SK-N-SH (cell line): ENCODE measurements around the gene EIF6. TPM values are rescaled to one million over a fixed set of nuclear protein-coding genes. Genes with fewer than 3 reads are reported as not detected.

Experiments
- CTCF ChIA-PET: fragments of 300-600, 350-600 bp; formaldehyde crosslinking; extraction: SDS; loops from one replicate; lab custom pipeline; 2021; lab: Yijun Ruan, JAX
- POLR2A ChIA-PET: fragments of 350-600 bp; sonication (Branson Sonifier 250); formaldehyde crosslinking; extraction: SDS; loops from one replicate; lab custom pipeline; 2020; ENCODE audit warnings: antibody characterized with exemption, inconsistent platforms; lab: Yijun Ruan, JAX
- DNase-seq: peaks from one replicate; pipeline ENCODE4 v3.0.0; 2012
- H2AFZ ChIP-seq: fragments of 200-600 bp; sonication (generic); 2 replicates; pipeline ENCODE4 v1.8.1; 2016; ENCODE audit warnings: antibody characterized with exemption, mild to moderate bottlenecking, low read depth
- H3F3A ChIP-seq: fragments of 200-600 bp; sonication (generic); replicated peaks from 2 replicates; pipeline ENCODE3; 2016; ENCODE audit warnings: antibody characterized with exemption, mild to moderate bottlenecking; ENCODE audit not compliant: insufficient read depth
- H3K27ac ChIP-seq, 2 experiments: fragments of 200-500 bp in 1 of 2; fragments of 200-600 bp in 1 of 2; sonication (Bioruptor generic) in 1 of 2; sonication (generic), shearing (Covaris generic) in 1 of 2; 2 replicates each; pipeline versions ENCODE4 v1.5.1 to v1.6.1; 2014 to 2016; ENCODE audit warnings: low read depth in 2 of 2, inconsistent platforms in 1 of 2, low read length in 1 of 2, mild to moderate bottlenecking in 1 of 2, mixed read lengths in 1 of 2
- H3K27me3 ChIP-seq: fragments of 200-600 bp; sonication (generic), shearing (Covaris generic); 2 replicates; pipeline ENCODE4 v1.6.1; 2016; ENCODE audit warnings: mixed run types; ENCODE audit not compliant: insufficient read depth
- H3K36me3 ChIP-seq, 2 experiments: fragments of 200-500 bp in 1 of 2; fragments of 200-600 bp in 1 of 2; sonication (Bioruptor generic) in 1 of 2; sonication (generic) in 1 of 2; replicated peaks in 1 of 2; 2 replicates each; pipeline versions ENCODE3 to v1.5.1; 2014 to 2016; ENCODE audit warnings: low read length in 1 of 2, mild to moderate bottlenecking in 1 of 2; ENCODE audit not compliant: insufficient read depth in 2 of 2, control insufficient read depth in 1 of 2
- H3K4me1 ChIP-seq, 2 experiments: fragments of 200-500 bp in 1 of 2; fragments of 200-600 bp in 1 of 2; sonication (Bioruptor generic) in 1 of 2; sonication (generic), shearing (Covaris generic) in 1 of 2; 2 replicates each; pipeline versions ENCODE4 v1.5.1 to v1.6.1; 2014 to 2016; ENCODE audit warnings: low read depth in 1 of 2, low read length in 1 of 2, mixed run types in 1 of 2; ENCODE audit not compliant: insufficient read depth in 2 of 2, control insufficient read depth in 1 of 2
- H3K4me2 ChIP-seq: fragments of 200-600 bp; sonication (generic), shearing (Covaris generic); 2 replicates; pipeline ENCODE4 v1.6.1; 2017; ENCODE audit warnings: mixed run types
- H3K4me3 ChIP-seq, 2 experiments: fragments of 200-500 bp in 1 of 2; fragments of 200-600 bp in 1 of 2; sonication (Bioruptor generic) in 1 of 2; sonication (generic), shearing (Covaris generic) in 1 of 2; 2 replicates each; pipeline versions ENCODE4 v1.5.1 to v1.8.1; 2014 to 2016; ENCODE audit warnings: low read depth in 2 of 2, inconsistent platforms in 1 of 2, low read length in 1 of 2, mild to moderate bottlenecking in 1 of 2, mixed read lengths in 1 of 2, moderate library complexity in 1 of 2
- H3K79me2 ChIP-seq: fragments of 200-600 bp; sonication (generic); 2 replicates; pipeline ENCODE4 v1.8.1; 2017; ENCODE audit warnings: mild to moderate bottlenecking; ENCODE audit not compliant: insufficient read depth
- H3K9ac ChIP-seq: fragments of 200-600 bp; sonication (generic); 2 replicates; pipeline ENCODE4 v1.6.1; 2017; ENCODE audit warnings: mixed run types
- H3K9me2 ChIP-seq: fragments of 200-600 bp; sonication (generic); 2 replicates; pipeline ENCODE4 v1.6.1; 2017; ENCODE audit warnings: mixed run types
- H3K9me3 ChIP-seq: fragments of 200-600 bp; sonication (generic); 2 replicates; pipeline ENCODE4 v1.6.1; 2017; ENCODE audit warnings: mixed run types, mild to moderate bottlenecking, moderate library complexity
- H4K20me1 ChIP-seq: fragments of 200-600 bp; sonication (generic); 2 replicates; pipeline ENCODE4 v1.6.1; 2017; ENCODE audit warnings: mild to moderate bottlenecking, mixed run types; ENCODE audit not compliant: insufficient read depth
- CHD2 ChIP-seq: fragments of 150-350 bp; IDR thresholded peaks from 2 replicates; pipeline ENCODE4 v1.6.1; 2018; ENCODE audit warnings: low read length; ENCODE audit not compliant: partially characterized antibody
- FOSL2 ChIP-seq: IDR thresholded peaks from 2 replicates; pipeline ENCODE4 v1.4.0; 2012; ENCODE audit warnings: low read depth, mild to moderate bottlenecking, moderate library complexity, borderline replicate concordance
- FOXJ3 ChIP-seq: sonication (generic); formaldehyde crosslinking; IDR thresholded peaks from 2 replicates; pipeline ENCODE4 v1.5.1; 2020; ENCODE audit warnings: mild to moderate bottlenecking, missing genetic modification reagents
- GABPA ChIP-seq: IDR thresholded peaks from 2 replicates; pipeline ENCODE4 v1.4.0; 2012; ENCODE audit warnings: low read depth, mild to moderate bottlenecking
- IRF3 ChIP-seq: fragments of 150-350 bp; IDR thresholded peaks from 2 replicates; pipeline ENCODE4 v1.6.1; 2016; ENCODE audit warnings: mild to moderate bottlenecking, low read depth, low read length
- MAX ChIP-seq: IDR thresholded peaks from 2 replicates; pipeline ENCODE4 v1.4.0; 2012; ENCODE audit warnings: low read depth
- MEF2A ChIP-seq: IDR thresholded peaks from 2 replicates; pipeline ENCODE4 v1.4.0; 2012; ENCODE audit warnings: low read depth, borderline replicate concordance
- MXI1 ChIP-seq: IDR thresholded peaks from 2 replicates; pipeline ENCODE4 v1.6.1; 2012; ENCODE audit warnings: mild to moderate bottlenecking, low read depth, low read length, improper control_type of control experiment
- NFIC ChIP-seq: IDR thresholded peaks from 2 replicates; pipeline ENCODE4 v1.4.0; 2012; ENCODE audit warnings: borderline replicate concordance
- NRF1 ChIP-seq: IDR thresholded peaks from 2 replicates; pipeline ENCODE4 v1.6.1; 2012; ENCODE audit warnings: low read depth, mild to moderate bottlenecking, low read length
- RAD21 ChIP-seq: IDR thresholded peaks from 2 replicates; pipeline ENCODE4 v1.6.1; 2012; ENCODE audit warnings: mild to moderate bottlenecking, low read length
- RXRA ChIP-seq: IDR thresholded peaks from 2 replicates; pipeline ENCODE4 v1.4.0; 2012; ENCODE audit warnings: low read depth, mild to moderate bottlenecking, borderline replicate concordance
- TCF12 ChIP-seq: IDR thresholded peaks from 2 replicates; pipeline ENCODE4 v1.4.0; 2012
- USF1 ChIP-seq: IDR thresholded peaks from 2 replicates; pipeline ENCODE4 v1.4.0; 2012; ENCODE audit warnings: low read depth, borderline replicate concordance
- YY1 ChIP-seq: IDR thresholded peaks from 2 replicates; pipeline ENCODE4 v1.4.0; 2012; ENCODE audit warnings: low read depth, mild to moderate bottlenecking
- WGBS: methylation state at CpG from one replicate; pipeline ENCODE4 v1.1.6; 2017; ENCODE audit warnings: low lambda C conversion rate; 5-methylcytosine and 5-hydroxymethylcytosine counted together
- polyA plus RNA-seq, 3 experiments: library from polyadenylated mRNA; depleted of rRNA; stranded (reverse); fragments of >200 nt; gene quantifications; 2 replicates each; pipeline ENCODE4 v1.2.3, GENCODE V29; 2012

The EIF6 gene
- polyA plus RNA-seq, 1 of the 3 experiments (the other 2 are of a cell fraction) = 356 TPM

GRCh38 chr20:35311822-35312221 is 27.2 kb upstream of the EIF6 start:
- Histone ChIP-seq H3K36me3 (no peaks in the 10 kb centered on the region), H2AFZ (no peak overlapping the region), H3K4me1 (peaks cover 16 to 39% of the 10 kb centered on the region in 2 experiments; a peak in 3 of 4 replicates), H4K20me1 (no peaks in the 10 kb centered on the region), H3F3A (peaks cover 46% of the 10 kb centered on the region), H3K9ac (peak overlapping the region; percentile 37; the same call in 1 of the 2 replicates), H3K4me3 (no peak overlapping the region), H3K9me2 (no peaks in the 10 kb centered on the region)
- 80% methylated on average over 5 of the region's 5 CpGs for WGBS
- CTCF ChIA-PET = interaction anchor here (0.6 to 3.3 kb wide), 2 partner anchors 9 to 655 kb away, joined by 3 to 14 read pairs; no protein-coding TSS in a partner anchor
- no peak for TF ChIP-seq GABPA
- TF ChIP-seq, all 33 proteins: peak for 0
- DNase-seq = no peak
- Histone ChIP-seq H3K4me2 (peak overlapping the region; percentile 31; the same call in 1 of the 2 replicates), H3K27ac (peak overlapping the region; percentile 64 to 89; a peak in 3 of 4 replicates), H3K9me3 (no peaks in the 10 kb centered on the region), H3K79me2 (no peaks in the 10 kb centered on the region), H3K27me3 (no peaks in the 10 kb centered on the region)
- POLR2A ChIA-PET = no interaction called here

GRCh38 chr20:35311409-35311808 is 26.8 kb upstream of the EIF6 start:
- ChIA-PET POLR2A (no interaction called here), CTCF (interaction anchor here (0.6 to 16.5 kb wide), 2 partner anchors 131 to 656 kb away, joined by 3 to 323 read pairs; partner anchors contain the start of gene GDF5)
- H3K9ac ChIP-seq = peak overlapping the region; percentile 37; the same call in 1 of the 2 replicates
- 60% methylated on average over 2 of the region's 2 CpGs for WGBS
- DNase-seq = no peak
- no peaks in the 10 kb centered on the region for H3K9me3 ChIP-seq
- H4K20me1 ChIP-seq = no peaks in the 10 kb centered on the region
- H3K27me3 ChIP-seq = no peaks in the 10 kb centered on the region
- H3K36me3 ChIP-seq = no peaks in the 10 kb centered on the region
- H3K9me2 ChIP-seq = no peaks in the 10 kb centered on the region
- no peak overlapping the region for H2AFZ ChIP-seq
- no peak; the same call in none of the 2 replicates for TF ChIP-seq TCF12
- TF ChIP-seq USF1 = peak; percentile 74
- TF ChIP-seq FOXJ3 (CRISPR knock-in tag) = no peak
- no peak for TF ChIP-seq CHD2
- peak; percentile 49; the same call in 1 of the 2 replicates for TF ChIP-seq FOSL2
- no peak for TF ChIP-seq RAD21
- no peak for TF ChIP-seq MXI1
- TF ChIP-seq IRF3 = no peak
- TF ChIP-seq MAX = peak; percentile 55
- TF ChIP-seq RXRA = no peak
- peak; percentile 59; the same call in 1 of the 2 replicates for TF ChIP-seq YY1
- TF ChIP-seq MEF2A = no peak
- TF ChIP-seq NRF1 = no peak
- no peak for TF ChIP-seq NFIC
- H3F3A ChIP-seq = peaks cover 49% of the 10 kb centered on the region
- H3K79me2 ChIP-seq = no peaks in the 10 kb centered on the region
- peak overlapping the region; percentile 64 to 89; a peak in 3 of 4 replicates for H3K27ac ChIP-seq
- peaks cover 20 to 43% of the 10 kb centered on the region in 2 experiments; a peak in 3 of 4 replicates for H3K4me1 ChIP-seq
- peak overlapping the region; percentile 31; the same call in 1 of the 2 replicates for H3K4me2 ChIP-seq
- no peak overlapping the region for H3K4me3 ChIP-seq
